Measurements from ENCODE around the gene PDXK. TPM values are rescaled to one million over a fixed set of nuclear protein-coding genes. Genes with fewer than 3 reads are reported as not detected.

Gene PDXK
- total RNA-seq, 1 experiment from 2014 or later: 45.7 TPM

DNA sequence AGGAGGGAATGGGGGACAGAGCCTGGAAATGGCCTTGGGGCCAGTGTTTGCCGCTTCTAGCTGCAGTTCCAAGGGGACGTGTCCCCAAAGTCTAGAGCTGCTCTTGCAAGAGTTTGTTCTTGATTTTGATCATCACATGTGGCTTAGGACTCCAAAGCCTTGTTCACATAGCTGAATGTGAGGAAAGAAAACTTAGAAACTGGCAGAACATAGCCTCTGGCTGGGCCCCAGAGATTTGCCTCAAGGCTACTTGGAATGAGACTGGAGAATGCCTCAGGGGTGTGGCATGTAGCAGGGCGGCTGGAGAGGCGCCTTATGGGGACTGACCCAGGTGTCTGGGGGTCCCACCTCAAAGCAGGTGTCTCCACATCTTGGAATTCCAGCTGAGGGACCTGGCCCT, 2.3 kb downstream of the PDXK start:
- DNase-seq (ENCODE audit: extremely low read depth, low read depth): no peak

DNA sequence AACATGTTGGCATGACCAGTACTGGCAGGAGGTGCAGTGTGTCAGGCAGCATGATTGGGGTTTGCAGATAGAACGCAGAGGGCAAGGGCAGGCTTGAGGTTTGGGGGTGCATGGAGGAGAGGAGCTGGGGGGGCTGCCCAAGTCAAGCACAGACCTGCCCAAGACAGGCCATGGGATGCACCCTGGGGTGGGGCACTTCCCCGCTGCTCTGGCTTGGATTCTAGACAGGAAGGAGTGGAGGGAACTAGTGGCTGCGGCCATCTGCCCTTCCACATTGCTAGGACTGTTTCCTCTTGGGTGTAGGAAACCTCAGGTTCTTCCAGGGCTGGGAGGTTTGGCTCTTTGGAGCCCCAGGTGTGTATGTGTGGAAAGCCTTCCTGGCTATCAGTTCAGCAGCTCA, 3.0 kb downstream of the PDXK start:
- no peak for DNase-seq (ENCODE audit: extremely low read depth, low read depth)

DNA sequence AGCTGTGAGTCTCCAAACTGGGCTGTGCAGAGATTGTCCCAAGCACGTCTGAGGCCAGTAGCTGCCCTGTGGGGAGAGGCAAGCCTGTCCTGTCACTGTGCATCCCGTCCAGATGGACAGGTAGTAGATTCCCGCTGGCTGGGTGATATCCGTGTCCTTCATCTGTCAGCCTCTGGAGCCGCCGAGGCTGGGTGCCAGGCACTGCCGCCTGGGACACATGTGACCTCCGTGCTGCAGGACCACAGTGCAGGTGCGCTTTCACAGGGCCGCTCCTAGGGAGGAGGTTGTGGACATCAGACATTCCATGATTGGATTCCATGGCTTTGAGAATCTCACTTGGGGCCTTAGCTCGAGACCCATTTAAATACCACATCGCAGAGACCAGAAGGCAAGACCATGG, 4.7 kb downstream of the PDXK start:
- no peak for DNase-seq (ENCODE audit: extremely low read depth, low read depth)

DNA sequence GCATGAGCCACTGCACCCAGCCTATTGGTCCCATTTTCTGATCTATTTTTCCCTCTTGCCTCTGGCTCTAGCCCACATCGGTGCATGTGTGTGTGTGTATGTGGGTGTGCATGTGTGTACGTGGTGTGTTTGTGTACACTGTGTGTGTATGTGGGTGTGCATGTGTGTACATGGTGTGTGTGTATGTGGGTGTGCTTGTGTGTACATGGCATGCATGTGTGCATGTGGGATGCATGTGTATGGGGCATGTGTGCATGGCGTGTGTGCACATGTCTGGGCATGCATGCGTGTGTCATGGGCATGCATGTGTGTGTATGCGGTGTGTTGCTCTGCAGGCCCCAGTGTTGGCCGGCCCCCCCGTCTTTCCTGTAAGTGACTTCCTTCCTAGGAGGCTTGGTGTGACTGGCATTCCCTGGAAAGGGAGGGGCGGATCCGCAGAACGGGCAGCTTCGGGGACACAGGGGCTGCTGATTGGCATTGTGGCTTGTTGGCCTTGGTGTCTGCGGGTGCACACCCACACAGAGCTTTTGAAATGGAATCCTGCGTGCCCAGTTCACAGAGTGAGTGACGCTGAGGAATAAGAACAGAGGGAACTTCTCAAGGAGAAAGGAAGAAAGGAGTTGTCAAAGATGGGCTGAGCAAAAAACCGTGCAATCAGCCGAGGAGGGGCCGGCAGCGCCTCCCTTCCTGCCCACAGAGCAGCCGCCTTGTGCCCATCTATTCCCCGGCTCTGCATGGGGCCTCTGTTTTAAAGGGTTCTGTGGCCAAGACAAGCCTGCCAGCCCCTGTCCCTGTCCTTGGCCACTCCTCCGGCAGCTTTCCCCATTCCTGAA, 8.0 kb downstream of the PDXK start:
- no peak for DNase-seq (ENCODE audit: extremely low read depth, low read depth)

DNA sequence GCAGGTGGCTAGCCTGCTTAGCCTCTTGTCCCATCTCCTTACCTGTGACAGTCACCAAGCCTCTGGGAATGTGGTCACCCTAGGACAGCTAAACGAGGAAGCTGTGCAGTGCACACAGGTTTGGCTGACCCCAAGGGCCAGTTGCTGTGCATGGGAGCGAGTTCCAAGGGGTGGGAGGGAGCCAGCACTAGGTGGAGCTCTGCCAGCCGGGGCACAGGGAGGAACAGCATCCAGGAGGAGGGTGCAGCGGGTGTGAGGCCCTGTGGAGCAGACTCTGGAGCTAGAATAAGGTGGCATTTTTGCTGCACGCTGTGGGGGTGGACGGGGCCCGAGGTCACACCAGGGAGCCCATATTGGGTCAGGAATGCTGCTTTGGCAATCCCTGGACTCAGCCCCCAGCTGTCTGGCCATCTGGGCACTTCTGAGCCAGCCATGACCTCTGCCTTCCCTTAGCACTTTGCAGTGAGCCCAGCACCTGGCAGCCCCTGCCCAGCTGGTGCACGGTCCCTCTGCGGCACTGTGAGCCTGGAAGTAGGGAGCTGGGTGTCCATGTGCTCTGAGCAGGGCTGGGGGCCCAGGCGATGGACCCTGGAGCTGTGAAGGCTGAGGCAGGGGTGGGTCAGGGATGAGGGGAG, 8.7 kb downstream of the PDXK start:
- DNase-seq (ENCODE audit: extremely low read depth, low read depth): no peak

DNA sequence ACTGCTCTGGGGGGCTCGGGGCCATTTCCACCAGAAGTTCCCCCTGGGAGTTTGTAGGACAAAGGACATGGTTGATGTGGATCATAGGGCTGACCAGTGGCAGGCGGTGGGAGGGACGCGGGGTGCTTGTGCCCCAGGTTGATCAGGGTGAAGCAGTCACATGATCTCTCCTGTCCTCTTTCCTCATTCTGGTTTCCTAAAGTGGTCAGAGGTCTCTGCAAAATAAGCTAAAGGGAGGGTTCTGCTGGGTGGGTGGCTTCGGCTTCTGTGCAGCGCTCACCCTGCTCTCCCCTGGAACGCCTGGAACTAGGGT, 9.2 kb downstream of the PDXK start:
- no peak for DNase-seq (ENCODE audit: extremely low read depth, low read depth)

DNA sequence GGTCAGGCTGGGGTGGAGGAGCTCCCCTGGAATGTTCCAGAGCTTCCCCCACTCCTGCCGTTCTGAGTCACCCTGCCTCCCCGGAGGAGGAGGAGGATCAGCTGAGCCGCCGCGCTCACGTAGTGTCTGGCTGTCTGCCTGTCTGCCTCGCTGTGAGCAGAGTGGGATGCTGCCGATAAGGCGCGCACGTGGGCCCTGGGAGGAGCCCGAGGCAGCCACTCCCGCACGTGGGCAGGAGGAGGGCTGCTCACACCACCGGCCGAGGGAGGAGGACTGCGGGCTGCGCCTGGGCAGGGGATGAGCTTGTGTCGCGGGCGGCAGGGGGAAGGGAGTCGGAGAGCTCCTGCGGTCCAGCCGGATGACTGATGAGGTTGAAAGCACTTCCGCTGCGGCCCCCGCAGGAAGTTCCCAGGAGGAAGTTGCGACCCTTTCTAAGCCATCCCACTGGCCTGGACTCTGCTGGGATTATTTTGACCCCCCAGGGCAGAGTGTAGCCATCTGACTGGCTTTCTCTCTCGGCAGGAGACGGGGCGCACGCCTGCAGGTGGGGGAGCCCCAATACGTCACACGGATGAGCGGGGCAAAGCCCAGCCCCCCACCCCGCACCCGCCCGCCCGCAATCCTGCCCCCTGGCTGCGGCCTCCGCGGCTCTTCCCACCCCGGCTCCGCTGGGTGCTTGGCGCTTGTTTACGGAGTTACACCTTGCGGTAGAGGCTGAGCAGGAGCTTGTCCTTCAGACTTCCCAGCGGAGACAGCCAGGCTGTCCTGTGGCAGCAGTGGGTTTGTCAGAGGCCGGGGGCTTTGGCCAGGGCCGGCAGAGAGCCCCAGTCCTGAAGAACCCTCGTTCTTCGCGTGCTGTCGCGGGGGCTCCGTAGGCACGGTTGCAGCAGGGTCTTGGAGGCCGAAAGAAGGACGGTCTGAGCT, 9.8 kb downstream of the PDXK start:
- DNase-seq (ENCODE audit: extremely low read depth, low read depth): peak; percentile 41

DNA sequence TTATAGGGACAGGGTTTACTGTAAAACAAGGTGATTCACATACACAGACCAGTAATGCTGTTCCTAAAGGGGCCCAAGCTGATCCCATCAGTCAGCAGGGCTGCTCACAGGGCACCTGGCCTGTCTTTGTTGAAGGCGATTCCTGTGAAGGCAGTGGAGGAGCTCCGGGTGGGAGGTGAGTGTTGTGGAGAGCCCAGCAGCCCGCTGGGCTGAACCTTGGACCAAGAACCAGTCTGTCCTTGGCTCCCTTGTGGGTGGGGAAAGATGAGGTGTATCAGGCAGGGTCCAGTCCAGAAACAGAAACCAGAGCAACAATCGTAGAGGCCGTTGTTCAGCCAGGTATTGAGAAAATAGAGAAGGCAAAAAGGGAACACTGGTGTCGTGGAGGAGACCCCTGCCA, 12.5 kb downstream of the PDXK start:
- no peak for DNase-seq (ENCODE audit: extremely low read depth, low read depth)

DNA sequence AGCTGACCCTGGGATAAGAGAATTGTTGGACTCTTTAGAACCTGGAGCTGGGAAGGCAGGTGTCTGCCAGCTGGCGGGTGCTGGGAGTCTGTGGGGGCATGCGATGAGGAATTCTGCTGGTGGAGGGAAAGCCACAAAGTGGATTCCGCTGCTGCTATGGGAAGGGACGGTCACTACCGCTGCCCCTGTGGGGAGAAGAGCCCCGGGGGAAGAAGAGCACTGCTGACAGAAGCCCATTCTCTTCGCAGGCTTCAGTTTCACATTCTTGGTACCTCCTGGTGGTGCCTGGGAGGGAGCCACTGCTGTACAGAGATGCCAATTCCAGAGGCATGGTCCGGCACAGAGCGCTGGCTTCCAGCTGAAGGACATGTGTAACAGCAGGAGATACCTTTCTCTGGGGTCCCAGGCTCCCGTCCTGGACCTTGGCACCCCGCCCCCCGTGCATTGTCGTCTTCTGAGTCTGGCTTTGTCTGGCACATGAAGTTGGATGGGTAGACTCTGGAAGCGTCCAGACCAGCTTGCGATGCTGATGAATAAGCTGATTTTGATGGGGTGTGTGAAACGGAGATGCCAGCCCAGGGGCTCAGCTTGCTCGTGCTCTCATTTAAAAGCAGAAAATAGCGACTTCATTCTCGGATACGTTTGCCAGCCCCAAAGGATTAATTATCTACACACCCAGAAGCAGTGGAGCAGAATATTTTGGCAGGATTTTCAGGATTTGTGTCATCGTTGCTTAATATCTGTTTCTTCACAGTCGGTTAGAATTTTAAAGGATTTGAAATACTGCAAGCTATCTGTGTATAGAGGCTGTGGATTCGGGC, 13.2 kb downstream of the PDXK start:
- DNase-seq (ENCODE audit: extremely low read depth, low read depth): no peak

DNA sequence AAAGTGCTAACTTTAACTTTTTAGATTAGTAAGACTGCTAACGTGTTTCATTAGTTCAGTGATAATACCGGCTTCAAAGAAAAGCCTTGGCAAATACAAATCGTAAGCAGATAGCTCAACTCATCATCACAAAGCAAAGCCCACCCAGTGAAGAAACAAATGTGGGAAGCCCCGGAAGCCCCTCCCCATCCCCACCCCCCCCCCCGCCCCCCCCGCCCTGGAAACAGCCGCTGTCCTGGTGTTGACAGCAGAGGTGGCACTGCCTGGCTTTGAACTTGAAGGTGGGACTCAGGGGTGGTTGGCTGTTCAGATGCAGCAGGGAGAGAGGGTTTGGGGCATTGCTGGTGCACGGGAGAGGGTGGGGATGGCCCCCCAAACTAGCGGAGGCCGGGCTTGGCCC, 14.1 kb downstream of the PDXK start:
- no peak for DNase-seq (ENCODE audit: extremely low read depth, low read depth)

DNA sequence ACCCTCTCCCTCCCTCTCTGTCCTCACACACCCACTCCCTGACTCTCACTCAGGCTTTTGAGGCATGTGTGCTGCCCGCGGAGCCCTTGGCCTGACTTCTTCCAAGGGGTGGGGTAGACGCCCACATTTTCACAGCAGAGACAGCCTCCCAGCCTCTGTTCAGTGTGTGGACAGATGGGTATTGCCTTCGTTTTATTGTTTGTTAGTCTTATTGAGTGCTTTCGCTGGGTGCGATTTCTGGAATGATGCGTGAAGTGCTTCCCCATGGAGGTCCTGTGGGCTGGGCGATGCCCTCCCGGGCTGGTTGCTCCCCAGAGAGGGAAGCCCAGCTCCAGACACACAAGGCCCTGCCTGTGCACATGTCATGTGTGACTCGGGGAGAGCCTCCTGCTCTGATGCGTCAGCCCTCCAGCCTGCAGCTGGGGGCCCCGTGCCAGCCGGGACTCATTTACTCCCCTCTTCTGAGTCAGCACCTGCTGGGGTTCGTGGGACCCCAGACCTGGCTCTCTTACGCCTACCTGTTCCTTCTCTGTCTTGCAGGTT, 14.7 kb downstream of the PDXK start:
- DNase-seq (ENCODE audit: extremely low read depth, low read depth): no peak

DNA sequence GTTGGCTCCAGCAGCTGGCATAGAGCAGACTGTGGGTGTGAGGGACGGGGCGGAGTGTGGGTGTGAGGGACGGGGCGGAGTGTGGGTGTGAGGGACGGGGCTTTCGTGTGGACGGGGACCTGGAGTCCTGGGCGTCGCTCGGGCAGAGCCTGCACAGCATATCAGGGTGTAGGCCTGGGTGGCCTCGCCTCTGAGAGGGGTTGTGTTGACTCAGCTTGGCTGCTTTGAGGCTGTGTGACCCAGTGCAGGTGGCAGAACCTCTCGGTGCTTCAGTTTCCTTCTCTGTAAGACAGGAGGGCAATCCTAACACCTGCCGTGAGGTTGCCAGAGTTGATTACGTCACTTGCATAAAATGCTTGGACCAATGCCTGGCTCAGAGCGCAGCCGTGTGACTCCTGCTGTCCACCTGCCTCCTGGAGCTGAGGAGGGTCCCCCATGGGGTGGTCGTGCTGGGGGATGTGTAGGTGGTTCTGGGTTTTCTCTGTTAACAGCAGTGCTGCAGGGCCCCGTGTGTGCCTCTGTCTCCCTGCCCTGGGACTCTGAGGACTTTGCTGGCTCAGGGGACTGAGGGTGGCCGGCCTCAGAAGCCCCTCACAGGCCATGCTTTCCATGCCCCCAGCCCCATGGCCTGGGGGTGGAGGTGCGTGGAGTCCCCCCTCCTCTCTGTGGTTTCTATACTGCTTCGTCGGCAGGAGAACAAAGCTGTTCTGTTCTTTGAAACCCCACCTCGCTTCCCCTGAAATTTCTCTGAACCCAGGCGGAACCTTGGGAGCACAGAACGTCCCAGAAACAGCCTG, 15.4 kb downstream of the PDXK start:
- DNase-seq (ENCODE audit: extremely low read depth, low read depth): no peak

DNA sequence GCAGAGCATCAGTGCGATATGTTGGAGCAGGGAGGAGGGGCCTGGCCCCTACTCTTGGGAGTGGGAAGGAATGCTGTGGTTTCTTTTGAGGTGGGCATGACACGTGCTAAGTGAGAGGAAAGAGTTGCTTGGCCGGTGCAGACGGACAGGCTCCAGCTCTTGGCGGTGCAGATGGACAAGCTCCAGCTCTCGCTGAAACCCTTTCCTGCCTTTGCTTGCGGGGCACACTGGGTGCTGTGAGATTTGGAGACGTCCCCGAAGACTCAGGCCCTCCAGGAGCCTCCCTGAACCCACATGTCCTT, 15.9 kb downstream of the PDXK start:
- no peak for DNase-seq (ENCODE audit: extremely low read depth, low read depth)

DNA sequence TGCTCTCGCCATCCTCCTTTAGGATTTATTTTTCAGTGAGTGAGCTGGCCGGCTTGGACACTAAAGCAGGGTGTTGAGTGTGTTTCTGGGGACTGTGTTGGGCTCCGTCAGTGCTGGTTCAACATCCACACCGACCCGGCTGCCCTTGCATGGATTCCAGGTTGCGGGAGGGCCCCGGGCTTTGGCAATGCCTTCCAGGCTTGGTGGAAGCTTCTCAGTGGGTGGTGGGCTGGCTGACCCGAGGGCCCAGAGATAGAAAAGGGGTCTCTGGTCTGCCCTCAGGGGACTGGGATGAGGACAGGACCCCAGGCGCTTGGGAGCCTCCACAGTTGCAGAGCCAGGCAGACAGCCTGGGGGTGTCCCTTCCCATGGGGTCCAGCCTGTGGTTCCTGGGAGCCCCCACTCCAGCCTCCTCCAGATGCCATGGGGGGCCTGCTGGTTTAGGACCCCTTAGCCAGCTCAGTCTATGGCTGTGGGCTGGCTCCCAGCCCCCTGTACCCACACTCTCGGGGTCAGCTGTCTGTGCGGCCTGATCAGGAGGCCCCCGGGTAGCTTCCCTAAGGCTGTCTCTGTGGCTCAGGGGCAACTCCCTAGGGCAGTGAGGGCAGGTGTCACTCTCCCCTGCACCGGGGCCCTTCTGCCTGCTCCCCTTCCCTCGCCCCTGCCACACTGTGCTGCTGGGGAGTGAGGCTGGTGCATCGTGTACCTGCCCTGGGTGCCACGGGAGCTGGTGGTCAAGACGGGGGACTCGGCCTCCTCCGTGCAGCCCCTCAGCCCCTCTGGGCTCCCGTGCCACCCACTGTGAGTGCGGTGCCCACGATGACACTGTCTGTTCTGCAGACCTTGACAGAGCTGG, 16.5 kb downstream of the PDXK start:
- DNase-seq (ENCODE audit: extremely low read depth, low read depth): no peak

DNA sequence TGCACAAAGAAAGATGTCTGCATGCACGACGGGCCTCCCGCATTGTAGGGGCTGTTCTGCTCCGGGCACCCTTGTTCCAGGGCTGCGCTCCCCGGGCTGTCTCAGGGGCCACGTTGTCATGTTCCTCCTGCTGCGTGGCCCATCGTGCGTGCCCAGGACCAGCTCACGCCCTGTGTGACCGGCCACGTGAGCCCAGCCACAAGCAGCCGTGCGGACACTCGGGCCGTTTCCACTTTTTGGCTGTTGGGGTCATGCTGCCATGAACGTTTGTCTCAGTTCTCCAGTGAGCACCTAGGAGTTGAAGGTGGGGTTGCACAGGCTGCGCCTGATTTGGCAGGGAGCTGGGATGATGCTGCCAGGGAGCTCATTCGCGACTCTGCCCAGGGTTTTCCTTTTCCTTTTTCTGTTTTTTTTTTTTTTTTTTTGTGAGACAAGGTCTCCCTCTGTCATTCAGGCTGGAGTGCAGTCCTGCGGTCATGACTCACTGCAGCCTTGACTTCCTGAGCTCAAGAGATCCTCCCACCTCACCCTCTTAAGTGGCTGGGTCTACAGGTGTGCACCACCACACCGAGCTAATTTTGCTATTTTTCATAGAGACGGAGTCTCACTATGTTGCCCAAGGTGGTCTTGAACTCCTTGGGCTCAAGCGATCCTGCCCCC, 17.4 kb downstream of the PDXK start:
- no peak for DNase-seq (ENCODE audit: extremely low read depth, low read depth)

DNA sequence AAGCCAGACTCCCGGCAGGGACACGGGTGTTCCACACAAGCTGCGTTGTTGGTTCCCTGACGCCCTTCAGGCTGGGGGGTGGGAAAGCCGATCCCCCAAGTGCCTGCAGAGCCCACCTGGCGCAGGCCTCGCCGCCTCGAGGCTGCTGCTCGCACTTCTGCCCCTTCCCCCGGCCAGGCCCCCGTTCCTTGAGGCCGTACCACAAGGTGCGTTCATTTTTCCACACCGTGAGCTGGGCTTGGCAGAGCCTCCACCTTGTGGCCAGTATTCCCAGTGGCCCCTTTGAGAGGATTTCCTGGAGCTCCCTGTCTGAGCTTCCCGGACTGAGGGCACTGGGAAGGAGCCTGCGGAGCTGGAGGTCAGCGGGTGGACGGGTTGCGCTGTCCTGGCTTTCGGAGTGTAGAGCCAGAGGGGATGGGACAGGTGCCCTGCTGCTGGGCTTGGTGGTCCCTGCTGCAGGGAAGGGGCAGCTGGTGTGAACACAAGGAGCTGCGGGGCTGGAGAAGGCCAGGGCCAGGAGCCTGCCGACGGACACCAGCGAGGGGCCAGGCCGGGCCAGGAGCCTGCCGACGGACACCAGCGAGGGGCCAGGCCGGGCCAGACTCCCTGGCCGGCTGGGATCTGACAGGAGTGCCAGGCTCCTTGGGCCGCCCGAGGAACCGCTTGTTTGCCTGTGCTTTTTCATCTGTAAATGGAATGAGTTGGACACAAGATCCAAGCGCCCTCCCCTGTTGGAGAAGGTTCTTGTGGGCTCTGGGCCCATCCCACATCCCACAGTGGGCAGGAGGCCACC, 18.4 kb downstream of the PDXK start:
- no peak for DNase-seq (ENCODE audit: extremely low read depth, low read depth)

DNA sequence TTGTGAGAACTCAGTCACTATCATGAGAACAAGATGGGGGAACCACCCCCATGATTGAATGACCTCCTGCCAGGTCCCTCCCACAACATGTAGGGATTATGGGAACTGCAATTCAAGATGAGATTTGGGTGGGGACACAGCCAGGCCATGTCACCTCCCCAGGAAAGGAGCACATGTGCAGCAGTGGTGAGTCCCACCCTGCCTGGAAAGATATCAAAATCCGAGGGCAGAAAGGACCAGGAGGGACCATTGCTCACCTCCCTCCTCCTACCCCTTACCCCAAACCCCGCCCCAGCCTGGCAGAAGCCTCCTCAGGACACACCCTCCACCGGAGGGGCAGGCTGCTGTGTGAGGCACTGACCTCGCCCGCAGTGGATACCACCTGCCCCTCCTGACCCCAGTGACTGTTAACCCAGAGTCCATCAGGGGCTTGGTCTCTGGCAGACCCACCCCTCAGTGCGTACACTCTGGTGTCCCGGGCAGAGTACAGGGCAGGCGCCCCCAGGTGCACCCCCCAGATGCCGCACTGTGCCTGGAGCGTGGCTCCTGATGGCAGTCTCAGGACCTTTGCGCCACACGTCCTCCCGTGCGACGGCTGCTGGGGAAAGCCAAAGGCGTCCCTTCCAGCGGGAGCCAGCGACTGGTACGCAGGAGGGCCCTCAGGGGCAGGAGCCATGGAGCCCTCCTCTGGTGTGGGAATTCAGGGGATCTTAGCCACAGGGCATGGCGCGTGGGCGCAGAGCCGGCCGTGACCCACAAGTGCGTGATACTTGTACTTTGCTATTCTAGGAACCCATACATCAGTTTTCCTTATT, 20.9 kb downstream of the PDXK start:
- no peak for DNase-seq (ENCODE audit: extremely low read depth, low read depth)

Data from NCI-H460 (cell line).